ENCODE data around the gene THRB. TPM values are rescaled to one million over a fixed set of nuclear protein-coding genes. Genes with fewer than 3 reads are reported as not detected.

The THRB gene
- polyA plus RNA-seq, 1 donor, result 31.4 TPM

- no peak for DNase-seq
These were observed 118.7 kb downstream of the THRB start for GRCh38 chr3:24375947-24376384.

- no peak for DNase-seq
These were observed 119.8 kb downstream of the THRB start for GRCh38 chr3:24374801-24375200.

- DNase-seq, result no peak
These were observed 121.3 kb downstream of the THRB start for GRCh38 chr3:24373198-24373959.

GRCh38 chr3:24372559-24373197 is 122.0 kb downstream of the THRB start:
- no peak for DNase-seq

- DNase-seq, result no peak
These were observed 124.1 kb downstream of the THRB start for GRCh38 chr3:24370352-24371090.

- no peak for DNase-seq
These were observed 126.0 kb downstream of the THRB start for GRCh38 chr3:24368605-24369004.

GRCh38 chr3:24367664-24368264 is 126.9 kb downstream of the THRB start:
- DNase-seq, result no peak

- no peak for DNase-seq
These were observed 127.4 kb downstream of the THRB start for GRCh38 chr3:24367216-24367615.

GRCh38 chr3:24365168-24365567 is 129.5 kb downstream of the THRB start:
- peak; percentile 59 for DNase-seq

- no peak for DNase-seq
These were observed 130.3 kb downstream of the THRB start for GRCh38 chr3:24364359-24364758.

GRCh38 chr3:24363242-24363641 is 131.4 kb downstream of the THRB start:
- DNase-seq, result no peak

GRCh38 chr3:24361623-24362022 is 133.0 kb downstream of the THRB start:
- DNase-seq, result no peak

- no peak for DNase-seq
These were observed 133.7 kb downstream of the THRB start for GRCh38 chr3:24360957-24361356.

- no peak for DNase-seq
These were observed 134.8 kb downstream of the THRB start for GRCh38 chr3:24359645-24360462.

GRCh38 chr3:24359102-24359501 is 135.5 kb downstream of the THRB start:
- DNase-seq, result no peak

GRCh38 chr3:24357635-24358034 is 137.0 kb downstream of the THRB start:
- no peak for DNase-seq

GRCh38 chr3:24355806-24356205 is 138.8 kb downstream of the THRB start:
- no peak for DNase-seq

- no peak for DNase-seq
These were observed 140.4 kb downstream of the THRB start for GRCh38 chr3:24354230-24354629.

- no peak for DNase-seq
These were observed 141.6 kb downstream of the THRB start for GRCh38 chr3:24352893-24353553.

- no peak for DNase-seq
These were observed 142.7 kb downstream of the THRB start for GRCh38 chr3:24351779-24352469.
